Activated CD4-positive, alpha-beta T cell treated with anti-CD3 and anti-CD28 coated beads for 36 hours (primary cell): ENCODE measurements around the gene FAM83F. TPM values are rescaled to one million over a fixed set of nuclear protein-coding genes. Genes with fewer than 3 reads are reported as not detected.
"Not testable (repeated sequence)": the region's sequence is repeated elsewhere in the genome, so short reads cannot be mapped to it uniquely, and the experiment has no call there.

ENCODE experiments used
- ATAC-seq: fragments of 200-7000 bp; cut with Tn5 transposase; one replicate; pipeline ENCODE4 v1.10.0; 2021; ENCODE audit warnings: mild to moderate bottlenecking, moderate library complexity
- CTCF ChIA-PET: fragments of 350-600 bp; sonication (Branson Sonifier 250); formaldehyde crosslinking; loops from one replicate; lab custom pipeline; 2021; ENCODE audit warnings: antibody characterized with exemption; lab: Charles Lee
- POLR2A ChIA-PET: fragments of 350-600 bp; sonication (Branson Sonifier 250); formaldehyde crosslinking; loops from one replicate; lab custom pipeline; 2021; ENCODE audit warnings: antibody characterized with exemption, inconsistent platforms; lab: Charles Lee
- DNase-seq: peaks from one replicate; pipeline ENCODE4 v3.0.0-alpha.2; 2020
- H3K27ac Mint-ChIP-seq: one replicate; pipeline ENCODE4 v1.8.0; 2021; ENCODE audit warnings: mixed read lengths
- H3K27me3 Mint-ChIP-seq: one replicate; pipeline ENCODE4 v1.8.0; 2021; ENCODE audit warnings: mixed read lengths
- H3K36me3 Mint-ChIP-seq: one replicate; pipeline ENCODE4 v1.8.0; 2021; ENCODE audit warnings: low read depth, mixed read lengths
- H3K4me1 Mint-ChIP-seq: one replicate; pipeline ENCODE4 v1.8.0; 2021; ENCODE audit warnings: mixed read lengths
- H3K4me3 Mint-ChIP-seq: one replicate; pipeline ENCODE4 v1.8.0; 2021; ENCODE audit warnings: mild to moderate bottlenecking, moderate library complexity, mixed read lengths
- H3K9me3 Mint-ChIP-seq: one replicate; pipeline ENCODE4 v1.8.0; 2021; ENCODE audit warnings: low read depth, mixed read lengths
- intact Hi-C, 2 experiments: fragments of 100-400 bp; cut with DNase I in 1 of 2; cut with micrococcal nuclease in 1 of 2; formaldehyde crosslinking; loops; one replicate each; pipeline versions ENCODE4 v1.14.2 to v1.15.1; 2022 to 2024; cut with DNase I, micrococcal nuclease
- total RNA-seq, 2 experiments: library from RNA; stranded (reverse); gene quantifications; one replicate each; pipeline ENCODE4 v1.2.3, GENCODE V29; 2021

FAM83F gene
- under 1 TPM; 0.49 to 0.91 TPM for total RNA-seq

GRCh38 chr22:39994566-39995392, at the start of gene FAM83F:
FAM83F (plus strand) TSS chr22:39994954; CDS start chr22:39995043, 89 bp downstream.
- peaks cover 8% of the 10 kb centered on the region for H3K4me1 Mint-ChIP-seq
- intact Hi-C loops = loop anchor here (5.0 kb wide), 2 partner anchors 42 to 217 kb away; no protein-coding TSS in a partner anchor
- H3K4me3 Mint-ChIP-seq = peak within 1 kb of the TSS; percentile 52
- peak within 1 kb of the TSS; percentile 32 for H3K27ac Mint-ChIP-seq
- DNase-seq (peak; percentile 56), ATAC-seq (peak; percentile 69)
- no peaks in the 10 kb centered on the region for H3K9me3 Mint-ChIP-seq
- no peaks in the 10 kb centered on the region for H3K27me3 Mint-ChIP-seq
- ChIA-PET CTCF (interaction anchor here (0.7 to 1.6 kb wide), 9 partner anchors 12 to 62 kb away, joined by 3 to 4 read pairs (median 3); no protein-coding TSS in a partner anchor), POLR2A (interaction anchor here (0.5 to 2.2 kb wide), 5 partner anchors 15 to 475 kb away, joined by 3 to 9 read pairs (median 4); partner anchors contain the start of gene ATF4)
- H3K36me3 Mint-ChIP-seq = no peaks in the 10 kb centered on the region

- H3K27me3 Mint-ChIP-seq = no peaks in the 10 kb centered on the region
- no peak overlapping the region for H3K4me3 Mint-ChIP-seq
- POLR2A ChIA-PET = interaction anchor here (1.5 kb wide), 1 partner anchor 48 kb away, joined by 6 read pairs; no protein-coding TSS in a partner anchor
- ATAC-seq (no peak), DNase-seq (no peak)
- no peak overlapping the region for H3K27ac Mint-ChIP-seq
- H3K9me3 Mint-ChIP-seq = no peaks in the 10 kb centered on the region
- peaks cover 94% of the 10 kb centered on the region for H3K4me1 Mint-ChIP-seq
- H3K36me3 Mint-ChIP-seq = peaks cover 15% of the 10 kb centered on the region
- intact Hi-C loops = loop anchor here in 1 of 2 experiments (5.0 to 10.0 kb wide), 2 partner anchors 324 to 399 kb away; partner anchors contain the start of gene ADSL
- CTCF ChIA-PET = interaction anchor here (0.8 to 1.6 kb wide), 10 partner anchors 9 to 79 kb away, joined by 3 to 7 read pairs (median 4); no protein-coding TSS in a partner anchor
These were observed 48.6 kb upstream of the FAM83F start for GRCh38 chr22:39946126-39946502.

GRCh38 chr22:39946503-39947219, 48.1 kb upstream of the FAM83F start:
- CTCF ChIA-PET = interaction anchor here (0.6 to 1.6 kb wide), 9 partner anchors 10 to 78 kb away, joined by 3 to 7 read pairs (median 4); no protein-coding TSS in a partner anchor

GRCh38 chr22:39947220-39948216, 47.2 kb upstream of the FAM83F start:
- CTCF ChIA-PET = interaction anchor here (0.6 to 1.4 kb wide), 5 partner anchors 11 to 77 kb away, joined by 3 to 7 read pairs (median 4); no protein-coding TSS in a partner anchor
- H3K4me3 Mint-ChIP-seq = peak overlapping the region; percentile 50
- H3K36me3 Mint-ChIP-seq = peaks cover 23% of the 10 kb centered on the region
- DNase-seq (no peak), ATAC-seq (no peak)
- POLR2A ChIA-PET = interaction anchor here (0.6 to 1.5 kb wide), 2 partner anchors 15 to 46 kb away, joined by 3 to 6 read pairs; no protein-coding TSS in a partner anchor
- H3K27me3 Mint-ChIP-seq = no peaks in the 10 kb centered on the region
- no peaks in the 10 kb centered on the region for H3K9me3 Mint-ChIP-seq
- peak overlapping the region; percentile 89 for H3K27ac Mint-ChIP-seq
- H3K4me1 Mint-ChIP-seq = peaks cover 98% of the 10 kb centered on the region
- intact Hi-C loops = loop anchor here in 1 of 2 experiments (5.0 to 10.0 kb wide), 2 partner anchors 325 to 397 kb away; partner anchors contain the start of gene ADSL

More at GRCh38 chr22:39946503-39947219, 48.1 kb upstream of the FAM83F start:
- Mint-ChIP-seq H3K4me3 (peak overlapping the region; percentile 50), H3K4me1 (peaks cover 96% of the 10 kb centered on the region), H3K27ac (peak overlapping the region; percentile 89), H3K36me3 (peaks cover 20% of the 10 kb centered on the region), H3K27me3 (no peaks in the 10 kb centered on the region), H3K9me3 (no peaks in the 10 kb centered on the region)
- ATAC-seq (peak; percentile 27), DNase-seq (no peak)
- POLR2A ChIA-PET = interaction anchor here (1.5 kb wide), 1 partner anchor 47 kb away, joined by 6 read pairs; no protein-coding TSS in a partner anchor
- intact Hi-C loops = loop anchor here in 1 of 2 experiments (5.0 to 10.0 kb wide), 2 partner anchors 324 to 398 kb away; partner anchors contain the start of gene ADSL

GRCh38 chr22:39949964-39950737, 44.6 kb upstream of the FAM83F start:
- no peak overlapping the region for H3K4me3 Mint-ChIP-seq
- ChIA-PET CTCF (interaction anchor here (0.6 to 3.8 kb wide), 5 partner anchors 7 to 171 kb away, joined by 3 to 29 read pairs (median 3); no protein-coding TSS in a partner anchor), POLR2A (interaction anchor here (0.6 kb wide), 1 partner anchor 39 kb away, joined by 7 read pairs; no protein-coding TSS in a partner anchor)
- intact Hi-C loops = loop anchor here in 1 of 2 experiments (5.0 to 10.0 kb wide), 3 partner anchors 42 to 395 kb away; partner anchors contain the start of genes ADSL and FAM83F
- H3K36me3 Mint-ChIP-seq = peaks cover 35% of the 10 kb centered on the region
- no peaks in the 10 kb centered on the region for H3K27me3 Mint-ChIP-seq
- DNase-seq = no peak
- H3K4me1 Mint-ChIP-seq = peaks cover 98% of the 10 kb centered on the region
- no peak for ATAC-seq
- H3K9me3 Mint-ChIP-seq = no peaks in the 10 kb centered on the region
- H3K27ac Mint-ChIP-seq = peak overlapping the region; percentile 52

- not testable (repeated sequence) for H3K9me3 Mint-ChIP-seq, H3K27me3 Mint-ChIP-seq
- ATAC-seq = peak; percentile 71
- intact Hi-C loops = loop anchor here in 1 of 2 experiments (1.0 to 5.0 kb wide), 2 partner anchors 10 to 41 kb away; partner anchors contain the start of gene FAM83F
- DNase-seq = peak; percentile 51
- CTCF ChIA-PET = interaction anchor here (1.0 to 3.8 kb wide), 7 partner anchors 8 to 417 kb away, joined by 3 to 29 read pairs (median 5); no protein-coding TSS in a partner anchor
- peak overlapping the region; percentile 32 for H3K4me3 Mint-ChIP-seq
- POLR2A ChIA-PET = interaction anchor here (0.6 to 1.5 kb wide), 5 partner anchors 13 to 428 kb away, joined by 3 to 6 read pairs (median 4); no protein-coding TSS in a partner anchor
- peaks cover 42% of the 10 kb centered on the region for H3K36me3 Mint-ChIP-seq
- H3K27ac Mint-ChIP-seq = peak overlapping the region; percentile 87
- H3K4me1 Mint-ChIP-seq = peaks cover 92% of the 10 kb centered on the region
These were observed 43.0 kb upstream of the FAM83F start for GRCh38 chr22:39951603-39952293.

GRCh38 chr22:39952347-39952746, 42.4 kb upstream of the FAM83F start:
- intact Hi-C loops = loop anchor here in 1 of 2 experiments (5.0 kb wide), 1 partner anchor 40 kb away; the partner anchor contains the start of gene FAM83F
- ChIA-PET POLR2A (interaction anchor here (0.9 to 1.5 kb wide), 3 partner anchors 9 to 42 kb away, joined by 3 to 4 read pairs (median 4); no protein-coding TSS in a partner anchor), CTCF (interaction anchor here (0.8 to 3.8 kb wide), 9 partner anchors 9 to 418 kb away, joined by 3 to 29 read pairs (median 4); no protein-coding TSS in a partner anchor)
- Mint-ChIP-seq H3K4me1 (peaks cover 92% of the 10 kb centered on the region), H3K27ac (peak overlapping the region; percentile 87), H3K9me3 (no peaks in the 10 kb centered on the region), H3K36me3 (peaks cover 48% of the 10 kb centered on the region), H3K27me3 (no peaks in the 10 kb centered on the region), H3K4me3 (peak overlapping the region; percentile 29)
- ATAC-seq (no peak), DNase-seq (no peak)

- H3K36me3 Mint-ChIP-seq = peaks cover 53% of the 10 kb centered on the region
- peaks cover 90% of the 10 kb centered on the region for H3K4me1 Mint-ChIP-seq
- H3K4me3 Mint-ChIP-seq = no peak overlapping the region
- no peaks in the 10 kb centered on the region for H3K27me3 Mint-ChIP-seq
- POLR2A ChIA-PET = interaction anchor here (0.6 to 1.5 kb wide), 5 partner anchors 9 to 815 kb away, joined by 3 to 4 read pairs (median 4); no protein-coding TSS in a partner anchor
- intact Hi-C loops = loop anchor here in 1 of 2 experiments (5.0 kb wide), 1 partner anchor 39 kb away; the partner anchor contains the start of gene FAM83F
- peak overlapping the region; percentile 87 for H3K27ac Mint-ChIP-seq
- no peak for DNase-seq
- CTCF ChIA-PET = interaction anchor here (0.8 to 3.8 kb wide), 8 partner anchors 10 to 72 kb away, joined by 3 to 29 read pairs (median 4); no protein-coding TSS in a partner anchor
- no peaks in the 10 kb centered on the region for H3K9me3 Mint-ChIP-seq
- ATAC-seq = no peak
These were observed 41.7 kb upstream of the FAM83F start for GRCh38 chr22:39953101-39953500.
